Cardiac muscle cell (in vitro differentiated cells and primary cell): ENCODE results near the gene PNMT. TPM values are rescaled to one million over a fixed set of nuclear protein-coding genes. Genes with fewer than 3 reads are reported as not detected.

Source experiments
- DNase-seq, 2 donors: peaks; one replicate each; pipeline versions ENCODE4 v3.0.0 to v3.0.0-alpha.2; 2010 to 2017; ENCODE audit warnings: low read depth in 1 of 2, low spot score in 1 of 2
- H3K27ac ChIP-seq: fragments of 200-600 bp; sonication (generic); 2 replicates; pipeline ENCODE4 v1.5.1; 2016
- H3K27me3 ChIP-seq: fragments of 200-600 bp; sonication (generic); 2 replicates; pipeline ENCODE4 v1.6.0; 2016; ENCODE audit warnings: control low read depth
- H3K36me3 ChIP-seq: fragments of 200-600 bp; sonication (generic); 2 replicates; pipeline ENCODE4 v1.5.1; 2016; ENCODE audit warnings: control low read depth
- H3K4me1 ChIP-seq: fragments of 200-600 bp; sonication (generic); 2 replicates; pipeline ENCODE4 v1.8.1; 2017; ENCODE audit warnings: low read depth, mild to moderate bottlenecking, mixed run types
- H3K4me3 ChIP-seq: fragments of 200-600 bp; sonication (generic); 2 replicates; pipeline ENCODE4 v1.5.1; 2016; ENCODE audit warnings: mild to moderate bottlenecking
- H3K9me3 ChIP-seq: fragments of 200-600 bp; sonication (generic); 2 replicates; pipeline ENCODE4 v1.5.1; 2017; ENCODE audit warnings: low read depth, mild to moderate bottlenecking, control low read depth
- CTCF ChIP-seq: IDR thresholded peaks from 2 replicates; pipeline ENCODE4 v1.5.1; 2012; ENCODE audit warnings: low read depth, mild to moderate bottlenecking, low read length
- polyA plus RNA-seq: library from polyadenylated mRNA; unstranded; fragments of >200 nt; fragmentation: Nextera tagmentation; extraction: Ambion mirVana; gene quantifications from 2 replicates; pipeline ENCODE4 v1.2.1, GENCODE V29; 2016
- total RNA-seq: library from RNA; depleted of rRNA; stranded (reverse); fragments of >200 nt; gene quantifications from 2 replicates; pipeline ENCODE4 v1.2.3, GENCODE V29; 2016

The PNMT gene
- total RNA-seq (21.0 and 27.2 TPM in 2 replicates), polyA plus RNA-seq (11.9 and 14.7 TPM in 2 replicates)

GRCh38 chr17:39667945-39668924 lies at the start of gene PNMT:
TSS of gene PNMT (plus strand) at chr17:39668453. CDS start at chr17:39668476, 23 bp downstream.
- peak; percentile 70 for TF ChIP-seq CTCF
- peak; percentile 63 to 88 for DNase-seq
- Histone ChIP-seq H3K4me3 (peak within 1 kb of the TSS; percentile 36), H3K9me3 (no peaks in the 10 kb centered on the region), H3K4me1 (peaks cover 47% of the 10 kb centered on the region), H3K27me3 (no peaks in the 10 kb centered on the region), H3K36me3 (no peaks in the 10 kb centered on the region), H3K27ac (peak within 1 kb of the TSS; percentile 86)

- Histone ChIP-seq H3K27ac (no peak overlapping the region), H3K9me3 (no peaks in the 10 kb centered on the region), H3K27me3 (peaks cover 76% of the 10 kb centered on the region), H3K4me1 (no peaks in the 10 kb centered on the region), H3K36me3 (no peaks in the 10 kb centered on the region), H3K4me3 (no peak overlapping the region)
- TF ChIP-seq CTCF, result no peak
- no peak for DNase-seq
These were observed 49.1 kb upstream of the PNMT start for GRCh38 chr17:39618956-39619785.

GRCh38 chr17:39619786-39620101 lies 48.5 kb upstream of the PNMT start:
- Histone ChIP-seq H3K4me1 (peaks cover 5% of the 10 kb centered on the region), H3K36me3 (no peaks in the 10 kb centered on the region), H3K9me3 (no peaks in the 10 kb centered on the region), H3K27me3 (peaks cover 71% of the 10 kb centered on the region), H3K4me3 (no peak overlapping the region), H3K27ac (no peak overlapping the region)
- TF ChIP-seq CTCF, result no peak
- no peak for DNase-seq

- Histone ChIP-seq H3K27ac (no peak overlapping the region), H3K9me3 (no peaks in the 10 kb centered on the region), H3K4me3 (no peak overlapping the region), H3K27me3 (peaks cover 64% of the 10 kb centered on the region), H3K4me1 (peaks cover 5% of the 10 kb centered on the region), H3K36me3 (no peaks in the 10 kb centered on the region)
- peak; percentile 84 to 90 for DNase-seq
- peak; percentile 100 for TF ChIP-seq CTCF
These were observed 46.5 kb upstream of the PNMT start for GRCh38 chr17:39621523-39622379.
